Loucy (cell line): ENCODE measurements around the gene BORCS6.

Source experiments
- H2AFZ ChIP-seq: fragments of 200-600 bp; sonication (generic); 2 replicates; pipeline ENCODE4 v1.6.0; 2016; ENCODE audit warnings: antibody characterized with exemption, mild to moderate bottlenecking, low read length, moderate library complexity
- H3F3A ChIP-seq: fragments of 200-600 bp; 2 replicates; pipeline ENCODE4 v1.6.0; 2016; ENCODE audit warnings: antibody characterized with exemption, low read depth, mild to moderate bottlenecking
- H3K27me3 ChIP-seq: fragments of 200-600 bp; sonication (generic); 2 replicates; pipeline ENCODE4 v1.6.1; 2014; ENCODE audit warnings: low read length, mild to moderate bottlenecking; ENCODE audit not compliant: insufficient read depth, poor library complexity, severe bottlenecking
- H3K36me3 ChIP-seq: fragments of 200-600 bp; sonication (generic); 2 replicates; pipeline ENCODE4 v1.6.1; 2016; ENCODE audit warnings: low read length; ENCODE audit not compliant: insufficient read depth
- H3K4me1 ChIP-seq: fragments of 200-600 bp; sonication (generic); 2 replicates; pipeline ENCODE4 v1.5.1; 2014; ENCODE audit warnings: low read length, mild to moderate bottlenecking; ENCODE audit not compliant: insufficient read depth, poor library complexity, severe bottlenecking
- H3K4me2 ChIP-seq: fragments of 200-600 bp; sonication (generic); 2 replicates; pipeline ENCODE4 v1.6.0; 2014; ENCODE audit warnings: antibody characterized with exemption, low read length, low read depth, mild to moderate bottlenecking; ENCODE audit not compliant: poor library complexity, severe bottlenecking
- H3K4me3 ChIP-seq: fragments of 200-600 bp; sonication (generic); 2 replicates; pipeline ENCODE4 v1.5.1; 2014; ENCODE audit warnings: low read length, mild to moderate bottlenecking, mixed read lengths; ENCODE audit not compliant: poor library complexity, severe bottlenecking
- H3K79me2 ChIP-seq: fragments of 200-600 bp; sonication (generic); 2 replicates; pipeline ENCODE4 v1.6.1; 2014; ENCODE audit warnings: low read length; ENCODE audit not compliant: insufficient read depth
- H3K9ac ChIP-seq: fragments of 200-600 bp; sonication (generic); 2 replicates; pipeline ENCODE4 v1.6.0; 2014; ENCODE audit warnings: mild to moderate bottlenecking, low read depth, low read length, moderate library complexity; ENCODE audit not compliant: poor library complexity, severe bottlenecking
- H3K9me2 ChIP-seq: fragments of 200-600 bp; sonication (generic); replicated peaks from 2 replicates; pipeline ENCODE4 v1.6.1; 2016; ENCODE audit warnings: low read depth, low read length, mixed read lengths
- H3K9me3 ChIP-seq: fragments of 200-600 bp; sonication (generic); 2 replicates; pipeline ENCODE4 v1.6.1; 2014; ENCODE audit warnings: mild to moderate bottlenecking, antibody characterized with exemption, low read length, low read depth; ENCODE audit not compliant: insufficient read depth
- H4K20me1 ChIP-seq: fragments of 200-600 bp; sonication (generic); 2 replicates; pipeline ENCODE4 v1.6.0; 2014; ENCODE audit warnings: antibody characterized with exemption, low read length, mild to moderate bottlenecking; ENCODE audit not compliant: insufficient read depth, poor library complexity, severe bottlenecking
- CTCF ChIP-seq: fragments of 200-600 bp; sonication (generic); conservative IDR thresholded peaks from 2 replicates; pipeline ENCODE4 v1.5.1; 2014; ENCODE audit warnings: mild to moderate bottlenecking, antibody characterized with exemption, low read length
- EZH2phosphoT487 ChIP-seq: fragments of 200-600 bp; IDR thresholded peaks from 2 replicates; pipeline ENCODE4 v1.6.1; 2018; ENCODE audit warnings: antibody characterized with exemption, mild to moderate bottlenecking, moderate library complexity, borderline replicate concordance

Gene BORCS6

GRCh38 chr17:8156246-8156992 is 33.6 kb downstream of the BORCS6 start:
- peaks cover 19% of the 10 kb centered on the region for H3K79me2 ChIP-seq
- 0 out of 2 replicates have a peak, but pooled peaks cover 7% of the 10 kb centered on the region for H3F3A ChIP-seq
- H3K4me3 ChIP-seq, result peak overlapping the region; percentile 75
- H3K4me2 ChIP-seq, result peak overlapping the region; percentile 79
- no peaks in the 10 kb centered on the region for H3K36me3 ChIP-seq
- H3K9me3 ChIP-seq, result no peaks in the 10 kb centered on the region
- H3K4me1 ChIP-seq, result peaks cover 39% of the 10 kb centered on the region
- peaks cover 33% of the 10 kb centered on the region for H4K20me1 ChIP-seq
- no peaks in the 10 kb centered on the region for H3K27me3 ChIP-seq
- peak overlapping the region; percentile 71 for H3K9ac ChIP-seq
- peak overlapping the region; percentile 57; the same call in 1 of the 2 replicates for H2AFZ ChIP-seq
- H3K9me2 ChIP-seq, result no peaks in the 10 kb centered on the region
- TF ChIP-seq EZH2phosphoT487 (no peak), CTCF (no peak)

GRCh38 chr17:8155996-8156245 is 34.1 kb downstream of the BORCS6 start:
- Histone ChIP-seq H3K4me3 (peak overlapping the region; percentile 75), H3K79me2 (peaks cover 15% of the 10 kb centered on the region), H3K9me2 (no peaks in the 10 kb centered on the region), H2AFZ (0 out of 2 replicates have a peak overlapping the region, but pooled peaks have one; percentile 57), H3K9ac (peak overlapping the region; percentile 45), H3K36me3 (no peaks in the 10 kb centered on the region), H3K9me3 (no peaks in the 10 kb centered on the region), H3F3A (0 out of 2 replicates have a peak, but pooled peaks cover 7% of the 10 kb centered on the region), H3K4me2 (peak overlapping the region; percentile 79), H4K20me1 (peaks cover 29% of the 10 kb centered on the region), H3K4me1 (peaks cover 36% of the 10 kb centered on the region), H3K27me3 (no peaks in the 10 kb centered on the region)
- TF ChIP-seq CTCF (no peak), EZH2phosphoT487 (no peak)

GRCh38 chr17:8155231-8155995 is 34.6 kb downstream of the BORCS6 start:
- 0 out of 2 replicates have a peak, but pooled peaks cover 7% of the 10 kb centered on the region for H3F3A ChIP-seq
- H3K79me2 ChIP-seq, result peaks cover 17% of the 10 kb centered on the region; the same call in 1 of the 2 replicates
- peaks cover 38% of the 10 kb centered on the region for H3K4me1 ChIP-seq
- H2AFZ ChIP-seq, result 0 out of 2 replicates have a peak overlapping the region, but pooled peaks have one; percentile 57
- no peaks in the 10 kb centered on the region for H3K27me3 ChIP-seq
- H3K9me2 ChIP-seq, result no peaks in the 10 kb centered on the region
- no peaks in the 10 kb centered on the region for H3K9me3 ChIP-seq
- H3K4me3 ChIP-seq, result peak overlapping the region; percentile 75
- TF ChIP-seq CTCF, result no peak
- H3K9ac ChIP-seq, result peak overlapping the region; percentile 45
- H3K36me3 ChIP-seq, result no peaks in the 10 kb centered on the region
- H3K4me2 ChIP-seq, result peak overlapping the region; percentile 79
- peaks cover 29% of the 10 kb centered on the region for H4K20me1 ChIP-seq
